Lower lobe of right lung (tissue), 2 donors: ENCODE results near the gene IQCM. TPM values are rescaled to one million over a fixed set of nuclear protein-coding genes. Genes with fewer than 3 reads are reported as not detected.

Source experiments
- ATAC-seq, 2 donors: fragments of 200-7000 bp; cut with Tn5 transposase; one replicate each; pipeline ENCODE4 v1.9.1; 2020 to 2022; ENCODE audit warnings: mild to moderate bottlenecking in 2 of 2, moderate library complexity in 2 of 2
- DNase-seq: peaks from one replicate; pipeline ENCODE4 v3.0.0-alpha.2; 2020
- H3K27ac ChIP-seq: fragments of 200-600 bp; one replicate; pipeline ENCODE4 v1.8.0; 2022
- H3K27me3 ChIP-seq: fragments of 200-600 bp; one replicate; pipeline ENCODE4 v1.8.0; 2022; ENCODE audit warnings: low read depth
- H3K36me3 ChIP-seq: fragments of 200-600 bp; one replicate; pipeline ENCODE4 v1.8.0; 2022; ENCODE audit warnings: mild to moderate bottlenecking
- H3K4me1 ChIP-seq: fragments of 200-600 bp; one replicate; pipeline ENCODE4 v1.8.0; 2022
- H3K4me3 ChIP-seq: fragments of 200-600 bp; one replicate; pipeline ENCODE4 v1.8.0; 2022; ENCODE audit warnings: mild to moderate bottlenecking
- H3K9me3 ChIP-seq: fragments of 200-600 bp; one replicate; pipeline ENCODE4 v1.8.0; 2022
- CTCF ChIP-seq: fragments of 200-600 bp; IDR thresholded peaks from one replicate; pipeline ENCODE4 v1.8.0; 2022; ENCODE audit warnings: antibody characterized with exemption, mild to moderate bottlenecking
- intact Hi-C: fragments of 100-400 bp; cut with DNase I; formaldehyde crosslinking; loops from one replicate; pipeline ENCODE4 v1.11.0; 2022
- total RNA-seq: library from RNA; stranded (reverse); fragmentation: NEBNext Ultra II Directional; extraction: Animal tissue kit (Norgen Biotek cat#: 25700); gene quantifications from one replicate; pipeline ENCODE4 v1.2.1, GENCODE V29; 2021
- donor health status: DM: no; HTN: yes; CAD: no; lungs with severe emphysema.

The IQCM gene
- total RNA-seq, 1 donor from 2014 or later: not detected

GRCh38 chr4:149801416-149801815 lies 14.2 kb downstream of the IQCM start:
- H3K27ac ChIP-seq: no peak overlapping the region
- TF ChIP-seq CTCF: no peak
- ATAC-seq (no peak), DNase-seq (no peak)
- intact Hi-C loops: no loop called here
- no peaks in the 10 kb centered on the region for H3K4me1 ChIP-seq
- H3K9me3 ChIP-seq: peaks cover 16% of the 10 kb centered on the region
- H3K4me3 ChIP-seq: no peak overlapping the region
- H3K27me3 ChIP-seq: no peaks in the 10 kb centered on the region
- H3K36me3 ChIP-seq: no peaks in the 10 kb centered on the region

DNA sequence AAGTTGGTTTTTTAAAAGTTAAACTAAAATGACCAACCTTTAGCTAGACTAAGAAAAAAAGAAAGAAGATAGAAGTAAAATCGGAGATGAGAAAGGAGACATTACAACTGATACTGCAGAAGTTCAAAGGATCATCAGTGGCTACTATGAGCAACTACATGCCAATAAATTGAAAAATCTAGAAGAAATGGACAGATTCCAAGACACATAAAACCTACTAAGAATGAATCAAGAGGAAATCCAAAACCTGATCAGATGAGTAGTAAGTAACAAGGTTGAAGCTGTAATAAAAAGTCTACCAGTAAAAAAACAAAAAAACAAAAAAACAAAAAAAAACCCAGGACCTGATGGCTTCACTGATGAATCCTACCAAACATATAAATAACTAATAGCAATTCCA lies 16.1 kb downstream of the IQCM start:
- H3K4me3 ChIP-seq: no peak overlapping the region
- TF ChIP-seq CTCF: no peak
- H3K27me3 ChIP-seq: no peaks in the 10 kb centered on the region
- peaks cover 16% of the 10 kb centered on the region for H3K9me3 ChIP-seq
- no peaks in the 10 kb centered on the region for H3K36me3 ChIP-seq
- H3K4me1 ChIP-seq: no peaks in the 10 kb centered on the region
- no peak for ATAC-seq
- intact Hi-C loops: no loop called here
- no peak for DNase-seq
- no peak overlapping the region for H3K27ac ChIP-seq

- no peaks in the 10 kb centered on the region for H3K36me3 ChIP-seq
- ATAC-seq (no peak), DNase-seq (no peak)
- no peaks in the 10 kb centered on the region for H3K27me3 ChIP-seq
- intact Hi-C loops: no loop called here
- H3K9me3 ChIP-seq: peaks cover 4% of the 10 kb centered on the region
- H3K27ac ChIP-seq: no peak overlapping the region
- no peaks in the 10 kb centered on the region for H3K4me1 ChIP-seq
- no peak overlapping the region for H3K4me3 ChIP-seq
- TF ChIP-seq CTCF: no peak
Observed at GRCh38 chr4:149796381-149796780, 19.3 kb downstream of the IQCM start.

- intact Hi-C loops: no loop called here
- TF ChIP-seq CTCF: no peak
- H3K4me3 ChIP-seq: no peak overlapping the region
- H3K36me3 ChIP-seq: no peaks in the 10 kb centered on the region
- no peak overlapping the region for H3K27ac ChIP-seq
- DNase-seq: no peak
- no peaks in the 10 kb centered on the region for H3K27me3 ChIP-seq
- no peak for ATAC-seq
- H3K4me1 ChIP-seq: no peaks in the 10 kb centered on the region
- H3K9me3 ChIP-seq: no peaks in the 10 kb centered on the region
Observed at GRCh38 chr4:149795256-149795655, 20.4 kb downstream of the IQCM start.

- intact Hi-C loops: no loop called here
- DNase-seq (no peak), ATAC-seq (no peak)
- no peak overlapping the region for H3K4me3 ChIP-seq
- H3K27ac ChIP-seq: no peak overlapping the region
- no peaks in the 10 kb centered on the region for H3K27me3 ChIP-seq
- no peaks in the 10 kb centered on the region for H3K9me3 ChIP-seq
- H3K4me1 ChIP-seq: no peaks in the 10 kb centered on the region
- no peaks in the 10 kb centered on the region for H3K36me3 ChIP-seq
- TF ChIP-seq CTCF: no peak
Observed at GRCh38 chr4:149794352-149794751, 21.3 kb downstream of the IQCM start.

DNA sequence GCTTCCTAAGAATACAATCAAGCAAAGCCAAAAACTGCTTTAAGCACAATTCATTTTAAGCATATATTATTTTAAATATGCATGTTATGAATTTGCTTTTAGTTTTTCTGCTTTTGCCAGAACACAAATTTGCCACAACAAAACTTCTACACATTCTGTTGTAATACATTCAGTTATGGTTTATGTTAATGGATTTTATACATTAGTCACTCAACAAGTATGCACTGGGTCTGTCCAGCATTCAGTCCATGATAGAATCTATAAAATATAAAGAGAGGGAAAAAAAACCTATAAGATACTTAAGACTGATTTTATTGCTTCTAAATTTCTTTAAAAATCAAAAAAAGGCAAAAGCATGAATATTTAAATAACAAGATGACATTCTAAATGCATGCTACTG lies 22.2 kb downstream of the IQCM start:
- H3K27ac ChIP-seq: no peak overlapping the region
- H3K9me3 ChIP-seq: no peaks in the 10 kb centered on the region
- TF ChIP-seq CTCF: no peak
- no peaks in the 10 kb centered on the region for H3K27me3 ChIP-seq
- intact Hi-C loops: no loop called here
- no peak overlapping the region for H3K4me3 ChIP-seq
- no peaks in the 10 kb centered on the region for H3K36me3 ChIP-seq
- no peak for ATAC-seq
- DNase-seq: no peak
- H3K4me1 ChIP-seq: no peaks in the 10 kb centered on the region
